ENCODE measurements around the gene EIF5.

DNA sequence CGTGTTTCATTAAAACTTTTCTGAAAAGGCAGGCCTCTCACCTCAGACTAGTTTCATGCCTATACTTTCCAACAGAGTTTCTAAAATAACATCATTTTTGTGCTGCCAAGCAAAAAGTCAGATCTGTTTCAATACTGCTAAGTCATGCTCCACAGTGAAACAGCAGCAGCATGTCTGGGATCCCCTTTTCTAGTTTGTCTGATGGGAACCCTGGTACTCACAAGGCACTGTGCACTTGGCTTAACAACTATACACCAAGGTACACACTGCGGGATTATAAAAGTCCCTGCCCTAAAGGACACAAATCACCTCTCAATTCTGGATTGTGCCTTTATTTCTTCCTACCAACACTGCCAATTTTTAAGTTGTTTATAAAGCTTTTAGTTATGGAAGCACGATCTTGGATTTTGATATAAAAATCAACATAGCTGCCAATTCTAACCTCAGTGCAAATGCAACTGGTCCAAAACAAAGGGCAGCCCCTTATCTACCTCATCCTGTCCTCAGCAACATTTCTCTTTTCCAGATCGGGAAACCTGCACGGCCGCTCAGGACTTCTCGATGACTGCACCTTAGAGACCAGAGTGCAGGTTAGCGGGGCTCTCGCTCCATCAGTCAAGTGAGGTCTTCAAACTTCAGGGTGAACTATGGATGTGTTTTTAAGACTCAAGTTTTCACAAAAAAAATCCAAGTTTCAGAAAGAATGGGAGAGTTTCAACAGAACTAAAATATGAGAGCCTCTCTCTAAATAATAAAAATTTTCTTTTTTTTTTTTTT, 1.7 kb upstream of the EIF5 start:
- TF ChIP-seq, protein P1, sequence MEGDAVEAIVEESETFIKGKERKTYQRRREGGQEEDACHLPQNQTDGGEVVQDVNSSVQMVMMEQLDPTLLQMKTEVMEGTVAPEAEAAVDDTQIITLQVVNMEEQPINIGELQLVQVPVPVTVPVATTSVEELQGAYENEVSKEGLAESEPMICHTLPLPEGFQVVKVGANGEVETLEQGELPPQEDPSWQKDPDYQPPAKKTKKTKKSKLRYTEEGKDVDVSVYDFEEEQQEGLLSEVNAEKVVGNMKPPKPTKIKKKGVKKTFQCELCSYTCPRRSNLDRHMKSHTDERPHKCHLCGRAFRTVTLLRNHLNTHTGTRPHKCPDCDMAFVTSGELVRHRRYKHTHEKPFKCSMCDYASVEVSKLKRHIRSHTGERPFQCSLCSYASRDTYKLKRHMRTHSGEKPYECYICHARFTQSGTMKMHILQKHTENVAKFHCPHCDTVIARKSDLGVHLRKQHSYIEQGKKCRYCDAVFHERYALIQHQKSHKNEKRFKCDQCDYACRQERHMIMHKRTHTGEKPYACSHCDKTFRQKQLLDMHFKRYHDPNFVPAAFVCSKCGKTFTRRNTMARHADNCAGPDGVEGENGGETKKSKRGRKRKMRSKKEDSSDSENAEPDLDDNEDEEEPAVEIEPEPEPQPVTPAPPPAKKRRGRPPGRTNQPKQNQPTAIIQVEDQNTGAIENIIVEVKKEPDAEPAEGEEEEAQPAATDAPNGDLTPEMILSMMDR (IDR thresholded peaks at IDR 0.05; ENCODE audit: low read depth, low read length, missing input control), result no peak
- TF ChIP-seq SP1 (IDR thresholded peaks at IDR 0.05) (no peak), TAF1 (conservative IDR thresholded peaks at IDR 0.05) (no peak), YY1 (IDR thresholded peaks at IDR 0.05) (peak; percentile 64), FOXA1 (IDR thresholded peaks at IDR 0.05) (no peak), GABPA (IDR thresholded peaks at IDR 0.05 in 1 of 2, conservative IDR thresholded peaks at IDR 0.05 in 1 of 2) (no peak), EGR1 (IDR thresholded peaks at IDR 0.05; ENCODE audit: low read depth in 2 of 2) (no peak)
- TF ChIP-seq, protein P2, sequence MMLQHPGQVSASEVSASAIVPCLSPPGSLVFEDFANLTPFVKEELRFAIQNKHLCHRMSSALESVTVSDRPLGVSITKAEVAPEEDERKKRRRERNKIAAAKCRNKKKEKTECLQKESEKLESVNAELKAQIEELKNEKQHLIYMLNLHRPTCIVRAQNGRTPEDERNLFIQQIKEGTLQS (IDR thresholded peaks at IDR 0.05), result no peak
- TF ChIP-seq, protein P3, sequence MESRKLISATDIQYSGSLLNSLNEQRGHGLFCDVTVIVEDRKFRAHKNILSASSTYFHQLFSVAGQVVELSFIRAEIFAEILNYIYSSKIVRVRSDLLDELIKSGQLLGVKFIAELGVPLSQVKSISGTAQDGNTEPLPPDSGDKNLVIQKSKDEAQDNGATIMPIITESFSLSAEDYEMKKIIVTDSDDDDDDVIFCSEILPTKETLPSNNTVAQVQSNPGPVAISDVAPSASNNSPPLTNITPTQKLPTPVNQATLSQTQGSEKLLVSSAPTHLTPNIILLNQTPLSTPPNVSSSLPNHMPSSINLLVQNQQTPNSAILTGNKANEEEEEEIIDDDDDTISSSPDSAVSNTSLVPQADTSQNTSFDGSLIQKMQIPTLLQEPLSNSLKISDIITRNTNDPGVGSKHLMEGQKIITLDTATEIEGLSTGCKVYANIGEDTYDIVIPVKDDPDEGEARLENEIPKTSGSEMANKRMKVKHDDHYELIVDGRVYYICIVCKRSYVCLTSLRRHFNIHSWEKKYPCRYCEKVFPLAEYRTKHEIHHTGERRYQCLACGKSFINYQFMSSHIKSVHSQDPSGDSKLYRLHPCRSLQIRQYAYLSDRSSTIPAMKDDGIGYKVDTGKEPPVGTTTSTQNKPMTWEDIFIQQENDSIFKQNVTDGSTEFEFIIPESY (IDR thresholded peaks at IDR 0.05), result no peak
- TF ChIP-seq, protein P4, sequence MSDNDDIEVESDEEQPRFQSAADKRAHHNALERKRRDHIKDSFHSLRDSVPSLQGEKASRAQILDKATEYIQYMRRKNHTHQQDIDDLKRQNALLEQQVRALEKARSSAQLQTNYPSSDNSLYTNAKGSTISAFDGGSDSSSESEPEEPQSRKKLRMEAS (IDR thresholded peaks at IDR 0.05), result no peak
- TF ChIP-seq, protein P5, sequence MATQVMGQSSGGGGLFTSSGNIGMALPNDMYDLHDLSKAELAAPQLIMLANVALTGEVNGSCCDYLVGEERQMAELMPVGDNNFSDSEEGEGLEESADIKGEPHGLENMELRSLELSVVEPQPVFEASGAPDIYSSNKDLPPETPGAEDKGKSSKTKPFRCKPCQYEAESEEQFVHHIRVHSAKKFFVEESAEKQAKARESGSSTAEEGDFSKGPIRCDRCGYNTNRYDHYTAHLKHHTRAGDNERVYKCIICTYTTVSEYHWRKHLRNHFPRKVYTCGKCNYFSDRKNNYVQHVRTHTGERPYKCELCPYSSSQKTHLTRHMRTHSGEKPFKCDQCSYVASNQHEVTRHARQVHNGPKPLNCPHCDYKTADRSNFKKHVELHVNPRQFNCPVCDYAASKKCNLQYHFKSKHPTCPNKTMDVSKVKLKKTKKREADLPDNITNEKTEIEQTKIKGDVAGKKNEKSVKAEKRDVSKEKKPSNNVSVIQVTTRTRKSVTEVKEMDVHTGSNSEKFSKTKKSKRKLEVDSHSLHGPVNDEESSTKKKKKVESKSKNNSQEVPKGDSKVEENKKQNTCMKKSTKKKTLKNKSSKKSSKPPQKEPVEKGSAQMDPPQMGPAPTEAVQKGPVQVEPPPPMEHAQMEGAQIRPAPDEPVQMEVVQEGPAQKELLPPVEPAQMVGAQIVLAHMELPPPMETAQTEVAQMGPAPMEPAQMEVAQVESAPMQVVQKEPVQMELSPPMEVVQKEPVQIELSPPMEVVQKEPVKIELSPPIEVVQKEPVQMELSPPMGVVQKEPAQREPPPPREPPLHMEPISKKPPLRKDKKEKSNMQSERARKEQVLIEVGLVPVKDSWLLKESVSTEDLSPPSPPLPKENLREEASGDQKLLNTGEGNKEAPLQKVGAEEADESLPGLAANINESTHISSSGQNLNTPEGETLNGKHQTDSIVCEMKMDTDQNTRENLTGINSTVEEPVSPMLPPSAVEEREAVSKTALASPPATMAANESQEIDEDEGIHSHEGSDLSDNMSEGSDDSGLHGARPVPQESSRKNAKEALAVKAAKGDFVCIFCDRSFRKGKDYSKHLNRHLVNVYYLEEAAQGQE (IDR thresholded peaks at IDR 0.05), result peak; percentile 19

All from liver (tissue), 3 donors.